HepG2 (cell line): ENCODE measurements around the gene CCDC17. TPM values are rescaled to one million over a fixed set of nuclear protein-coding genes. Genes with fewer than 3 reads are reported as not detected.

Experiments
- ATAC-seq: fragments of 200-7000 bp; cut with Tn5 transposase; 3 replicates; pipeline ENCODE4 v1.9.1; 2020; ENCODE audit warnings: mild to moderate bottlenecking, moderate library complexity
- Bru-seq: library from RNA; stranded (reverse); fragments of 400-500 nt; gene quantifications from one replicate; lab custom pipeline; 2021; lab: Mats Ljungman, UMichigan
- BruChase-seq, 2 experiments: library from RNA; stranded (reverse); fragments of 400-500 nt; gene quantifications; one replicate each; lab custom pipeline; 2021; lab: Mats Ljungman, UMichigan
- BruUV-seq: library from RNA; stranded (reverse); fragments of 400-500 nt; replicated peaks from 2 replicates; lab custom pipeline; 2021; lab: Mats Ljungman, UMichigan
- CTCF ChIA-PET: fragments of 300-600 bp; formaldehyde crosslinking; extraction: SDS; loops from one replicate; lab custom pipeline; 2021; ENCODE audit warnings: low total read pairs, inconsistent platforms, low intra/inter-chr PET ratio; lab: Yijun Ruan, JAX
- POLR2A ChIA-PET: fragments of 350-600 bp; sonication (Branson Sonifier 250); formaldehyde crosslinking; loops from one replicate; lab custom pipeline; 2020; ENCODE audit warnings: antibody characterized with exemption, inconsistent platforms; lab: Yijun Ruan, JAX
- DNase-seq: peaks from one replicate; pipeline ENCODE4 v3.0.0-alpha.2; 2015; ENCODE audit warnings: low spot score
- FAIRE-seq: peaks from 3 replicates; lab custom pipeline; 2011; peaks lifted over from hg19 to GRCh38; lab: Jason Lieb, UNC
- H2AFZ ChIP-seq: one replicate; pipeline ENCODE4 v1.6.1; 2011; ENCODE audit warnings: low read length, inconsistent platforms
- H3K27ac ChIP-seq: fragments of 300-600 bp; 3 replicates; pipeline ENCODE4 v1.8.0; 2011; ENCODE audit warnings: mixed run types, mild to moderate bottlenecking, mixed read lengths, low read length, inconsistent platforms; ENCODE audit not compliant: insufficient read depth; ENCODE audit errors: extremely low read length
- H3K27me3 ChIP-seq, 2 experiments: fragments of 200-600 bp in 1 of 2; 2 replicates in 1 of 2; 3 replicates in 1 of 2; pipeline versions ENCODE4 v1.6.0 to v1.8.0; 2011; ENCODE audit warnings: low read length in 2 of 2, mild to moderate bottlenecking in 2 of 2, moderate library complexity in 2 of 2, inconsistent platforms in 1 of 2; ENCODE audit not compliant: insufficient read depth in 2 of 2, control insufficient read depth in 1 of 2
- H3K36me3 ChIP-seq, 2 experiments: fragments of 200-600 bp in 1 of 2; replicated peaks in 1 of 2; 2 replicates in 1 of 2; 3 replicates in 1 of 2; pipeline versions ENCODE4 v1.5.1 to v1.8.0; 2011; ENCODE audit warnings: low read length in 2 of 2, inconsistent platforms in 1 of 2; ENCODE audit not compliant: insufficient read depth in 2 of 2, control insufficient read depth in 1 of 2
- H3K4me1 ChIP-seq: 2 replicates; pipeline ENCODE4 v1.5.1; 2012; ENCODE audit warnings: low read length, inconsistent platforms; ENCODE audit not compliant: insufficient read depth
- H3K4me2 ChIP-seq: 2 replicates; pipeline ENCODE4 v1.6.0; 2011; ENCODE audit warnings: low read depth, low read length, inconsistent platforms
- H3K4me3 ChIP-seq, 3 experiments: fragments of 200-600 bp in 1 of 3; sonication (generic), shearing (Covaris generic) in 1 of 3; replicated peaks in 1 of 3; 2 replicates each; pipeline ENCODE4 v1.5.1; 2011 to 2016; ENCODE audit warnings: low read length in 3 of 3, inconsistent platforms in 2 of 3, low read depth in 2 of 3, mild to moderate bottlenecking in 2 of 3, control low read depth in 1 of 3, mixed read lengths in 1 of 3; ENCODE audit not compliant: insufficient read depth in 1 of 3
- H3K79me2 ChIP-seq: one replicate; pipeline ENCODE4 v1.6.1; 2011; ENCODE audit warnings: low read length, inconsistent platforms; ENCODE audit not compliant: insufficient read depth
- H3K9ac ChIP-seq: 2 replicates; pipeline ENCODE4 v1.6.0; 2011; ENCODE audit warnings: mild to moderate bottlenecking, low read depth, low read length, inconsistent platforms; ENCODE audit not compliant: insufficient read depth
- H3K9me3 ChIP-seq: 2 replicates; pipeline ENCODE4 v1.5.1; 2012; ENCODE audit warnings: mild to moderate bottlenecking, low read length
- H4K20me1 ChIP-seq: 2 replicates; pipeline ENCODE4 v1.6.0; 2011; ENCODE audit warnings: inconsistent platforms, mild to moderate bottlenecking, low read length, moderate library complexity; ENCODE audit not compliant: insufficient read depth
- GABPA ChIP-seq, 2 experiments: IDR thresholded peaks; 2 replicates each; pipeline ENCODE4 v1.6.1; 2011 to 2016; ENCODE audit warnings: low read depth in 2 of 2, low read length in 1 of 2, missing biosample characterization in 1 of 2, missing genetic modification characterization in 1 of 2
- ONECUT2 ChIP-seq: sonication (generic); formaldehyde crosslinking; IDR thresholded peaks from 2 replicates; pipeline ENCODE4 v1.4.0; 2020; ENCODE audit warnings: missing genetic modification reagents
- SP2 ChIP-seq: sonication (generic); formaldehyde crosslinking; IDR thresholded peaks from 2 replicates; pipeline ENCODE4 v1.5.1; 2020; ENCODE audit warnings: mild to moderate bottlenecking, missing genetic modification reagents
- ZBTB46 ChIP-seq: sonication (generic); formaldehyde crosslinking; IDR thresholded peaks from 2 replicates; pipeline ENCODE4 v1.4.0; 2020; ENCODE audit warnings: mild to moderate bottlenecking, missing genetic modification reagents, borderline replicate concordance
- ZNF605 ChIP-seq: sonication (generic); formaldehyde crosslinking; IDR thresholded peaks from 2 replicates; pipeline ENCODE4 v1.8.0; 2022; ENCODE audit warnings: mild to moderate bottlenecking, missing genetic modification reagents
- WGBS: methylation state at CpG from one replicate; pipeline ENCODE4 v1.1.6; 2017; ENCODE audit warnings: low lambda C conversion rate; 5-methylcytosine and 5-hydroxymethylcytosine counted together
- in situ Hi-C: cut with HindIII; loops from 2 replicates; pipeline ENCODE4 v1.10.0; 2017; ENCODE audit warnings: low pct_unique_long_range_greater_than_20kb; ENCODE audit not compliant: extremely low pct_ligation_motif_present
- intact Hi-C: fragments of 100-400 bp; cut with micrococcal nuclease; formaldehyde crosslinking; loops from one replicate; pipeline ENCODE4 v1.10.0; 2022; ENCODE audit not compliant: unreplicated experiment
- long read RNA-seq, 2 experiments: library from RNA in 1 of 2; library from polyadenylated mRNA in 1 of 2; stranded (forward) in 1 of 2; unstranded in 1 of 2; transcript quantifications; one replicate each; pipeline ENCODE4 v2.0.0, GENCODE V29; 2019 to 2022
- polyA minus RNA-seq, 3 experiments: library from RNA; depleted of rRNA, polyadenylated mRNA; stranded (reverse); fragments of >200 nt; gene quantifications; 2 replicates each; pipeline ENCODE4 v1.2.3, GENCODE V29; 2011; ENCODE audit warnings: low replicate concordance in 1 of 3
- polyA plus RNA-seq, 8 experiments: library from polyadenylated mRNA; depleted of rRNA in 3 of 8; stranded (reverse) in 7 of 8; unstranded in 1 of 8; fragments of >200 nt; fragmentation: Illumina TruSeq in 4 of 8; extraction: Trizol in 4 of 8; gene quantifications; 2 replicates each; pipeline versions ENCODE4 v1.2.1 to v1.2.3, GENCODE V29; 2011 to 2016; ENCODE audit warnings: low read depth in 4 of 8, missing spikeins in 1 of 8, mixed read lengths in 1 of 8; ENCODE audit not compliant: insufficient read depth in 1 of 8
- total RNA-seq, 5 experiments: library from RNA; depleted of rRNA; stranded (reverse); fragments of >200 nt; fragmentation: Illumina TruSeq; extraction: Trizol; gene quantifications; 2 replicates each; pipeline ENCODE4 v1.2.3, GENCODE V29; 2016; ENCODE audit warnings: low read depth in 1 of 5
- TF ChIP-seq, protein P1 (sequence below): sonication (generic); formaldehyde crosslinking; IDR thresholded peaks from 2 replicates; pipeline ENCODE4 v1.5.0; 2020; ENCODE audit warnings: missing genetic modification reagents

CCDC17 gene
- total RNA-seq (2016; rRNA removed; fragmentation: Illumina TruSeq; extraction: Trizol), result 0.24 and 1.5 TPM in 2 replicates
- total RNA-seq (2016; cell fraction: cytosol; rRNA removed; fragmentation: Illumina TruSeq; extraction: Trizol; ENCODE audit: low read depth), result 0.26 and 0.30 TPM in 2 replicates
- 0.18 and 1.4 TPM in 2 replicates for total RNA-seq (2016; cell fraction: insoluble cytoplasmic fraction; rRNA removed; fragmentation: Illumina TruSeq; extraction: Trizol)
- 0.37 and 0.41 TPM in 2 replicates for total RNA-seq (2016; cell fraction: membrane; rRNA removed; fragmentation: Illumina TruSeq; extraction: Trizol)
- total RNA-seq (2016; cell fraction: nucleus; rRNA removed; fragmentation: Illumina TruSeq; extraction: Trizol), result 1.7 and 2.5 TPM in 2 replicates
- 3.2 and 3.3 TPM in 2 replicates for polyA plus RNA-seq (2011; rRNA removed)
- 0.64 and 0.82 TPM in 2 replicates for polyA plus RNA-seq (2011; cell fraction: cytosol; rRNA removed)
- 23.6 and 26.7 TPM in 2 replicates for polyA plus RNA-seq (2011; cell fraction: nucleus; rRNA removed)
- polyA plus RNA-seq (2012), result 2.9 and 3.4 TPM in 2 replicates
- 0.18 and 0.35 TPM in 2 replicates for polyA plus RNA-seq (2016; cell fraction: cytosol; fragmentation: Illumina TruSeq; extraction: Trizol; ENCODE audit: low read depth)
- 0.20 TPM in 1 of 2 replicates, not detected in the other for polyA plus RNA-seq (2016; cell fraction: insoluble cytoplasmic fraction; fragmentation: Illumina TruSeq; extraction: Trizol; ENCODE audit: low read depth)
- polyA plus RNA-seq (2016; cell fraction: membrane; fragmentation: Illumina TruSeq; extraction: Trizol; ENCODE audit: low read depth), result 0.13 and 0.33 TPM in 2 replicates
- polyA plus RNA-seq (2016; cell fraction: nucleus; fragmentation: Illumina TruSeq; extraction: Trizol; ENCODE audit: insufficient read depth, low read depth), result 4.6 and 5.9 TPM in 2 replicates
- 4.0 and 9.6 TPM in 2 replicates for polyA minus RNA-seq (2011; rRNA and poly(A)+ RNA removed; ENCODE audit: low replicate concordance)
- 0.62 TPM in 1 of 2 replicates, not detected in the other for polyA minus RNA-seq (2011; cell fraction: cytosol; rRNA and poly(A)+ RNA removed)
- polyA minus RNA-seq (2011; cell fraction: nucleus; rRNA and poly(A)+ RNA removed), result 10.6 and 12.4 TPM in 2 replicates
- Bru-seq, nascent RNA, result percentile 71 among the genes with signal in this experiment
- percentile 77 among the genes with signal in this experiment for BruChase-seq, experiment 1, labeled RNA remaining after a 6-hour chase
- BruChase-seq, experiment 2, labeled RNA remaining after a 2-hour chase, result percentile 63 among the genes with signal in this experiment
- long read RNA-seq, experiment 1, partial matches to known transcripts, result 1 of 1 reads
- long read RNA-seq, experiment 1, other reads (novel, unspliced or antisense), result 0 of 1 reads
- long read RNA-seq, experiment 2, result 0 reads

GRCh38 chr1:45623972-45624371 lies at the start of gene CCDC17:
Gene CCDC17 (minus strand): TSS chr1:45624054. CDS start chr1:45623909, 145 bp downstream.
- ChIA-PET POLR2A (no interaction called here), CTCF (no interaction called here)
- 72% methylated on average over 3 of the region's 4 CpGs for WGBS
- Histone ChIP-seq H3K27me3 (no peaks in the 10 kb centered on the region), H3K9me3 (no peaks in the 10 kb centered on the region), H4K20me1 (no peaks in the 10 kb centered on the region; the same call in 1 of the 2 replicates), H3K4me2 (no peak within 1 kb of the TSS), H2AFZ (no peak within 1 kb of the TSS), H3K36me3 (peaks cover 1 to 16% of the 10 kb centered on the region in 2 experiments; a peak in 3 of 5 replicates), H3K9ac (no peak within 1 kb of the TSS), H3K27ac (no peak within 1 kb of the TSS), H3K4me3 (no peak within 1 kb of the TSS), H3K4me1 (peaks cover 9% of the 10 kb centered on the region), H3K79me2 (no peaks in the 10 kb centered on the region)
- FAIRE-seq, result no peak
- TF ChIP-seq GABPA (IDR thresholded peaks at IDR 0.05; ENCODE audit: low read depth, low read length), result no peak
- TF ChIP-seq GABPA (CRISPR knock-in tag; IDR thresholded peaks at IDR 0.05; ENCODE audit: low read depth), result no peak
- no peak for TF ChIP-seq ZBTB46 (CRISPR knock-in tag)
- TF ChIP-seq, protein P1, sequence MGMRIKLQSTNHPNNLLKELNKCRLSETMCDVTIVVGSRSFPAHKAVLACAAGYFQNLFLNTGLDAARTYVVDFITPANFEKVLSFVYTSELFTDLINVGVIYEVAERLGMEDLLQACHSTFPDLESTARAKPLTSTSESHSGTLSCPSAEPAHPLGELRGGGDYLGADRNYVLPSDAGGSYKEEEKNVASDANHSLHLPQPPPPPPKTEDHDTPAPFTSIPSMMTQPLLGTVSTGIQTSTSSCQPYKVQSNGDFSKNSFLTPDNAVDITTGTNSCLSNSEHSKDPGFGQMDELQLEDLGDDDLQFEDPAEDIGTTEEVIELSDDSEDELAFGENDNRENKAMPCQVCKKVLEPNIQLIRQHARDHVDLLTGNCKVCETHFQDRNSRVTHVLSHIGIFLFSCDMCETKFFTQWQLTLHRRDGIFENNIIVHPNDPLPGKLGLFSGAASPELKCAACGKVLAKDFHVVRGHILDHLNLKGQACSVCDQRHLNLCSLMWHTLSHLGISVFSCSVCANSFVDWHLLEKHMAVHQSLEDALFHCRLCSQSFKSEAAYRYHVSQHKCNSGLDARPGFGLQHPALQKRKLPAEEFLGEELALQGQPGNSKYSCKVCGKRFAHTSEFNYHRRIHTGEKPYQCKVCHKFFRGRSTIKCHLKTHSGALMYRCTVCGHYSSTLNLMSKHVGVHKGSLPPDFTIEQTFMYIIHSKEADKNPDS (CRISPR knock-in tag), result no peak
- no peak for TF ChIP-seq ZNF605 (CRISPR knock-in tag)
- no peak for TF ChIP-seq SP2 (CRISPR knock-in tag)
- no peak for TF ChIP-seq ONECUT2 (CRISPR knock-in tag)
- in situ Hi-C loops (no loop called here), intact Hi-C loops (no loop called here)
- BruUV-seq, result no TSS peak
- ATAC-seq, result no peak
- DNase-seq, result no peak
